Measurements from ENCODE around the gene RRAS.

The RRAS gene

GRCh38 chr19:49596954-49597702, 42.8 kb downstream of the RRAS start:
- Histone ChIP-seq H3K27me3 (ENCODE audit: low read length) (no peaks in the 10 kb centered on the region), H3K27ac (ENCODE audit: low read depth, low read length) (no peak overlapping the region), H3K36me3 (ENCODE audit: low read length) (peaks cover 2% of the 10 kb centered on the region; the same call in 1 of the 2 replicates), H3K9me2 (replicated peaks; ENCODE audit: insufficient read depth, low read length) (no peaks in the 10 kb centered on the region), H3F3A (ENCODE audit: insufficient read depth) (peaks cover 14% of the 10 kb centered on the region), H3K9me3 (ENCODE audit: insufficient read depth, low read length) (no peaks in the 10 kb centered on the region), H3K9ac (ENCODE audit: low read length) (no peak overlapping the region), H3K4me2 (ENCODE audit: low read depth, low read length, poor library complexity, severe bottlenecking) (no peak overlapping the region), H4K20me1 (ENCODE audit: low read depth, low read length) (no peaks in the 10 kb centered on the region; the same call in 1 of the 2 replicates), H2AFZ (ENCODE audit: low read depth, low read length, severe bottlenecking) (no peak overlapping the region), H3K79me2 (ENCODE audit: insufficient read depth, low read length) (peaks cover 36% of the 10 kb centered on the region), H3K4me3 (ENCODE audit: insufficient read depth, low read length, poor library complexity, severe bottlenecking) (no peak overlapping the region)
- TF ChIP-seq, protein P1, sequence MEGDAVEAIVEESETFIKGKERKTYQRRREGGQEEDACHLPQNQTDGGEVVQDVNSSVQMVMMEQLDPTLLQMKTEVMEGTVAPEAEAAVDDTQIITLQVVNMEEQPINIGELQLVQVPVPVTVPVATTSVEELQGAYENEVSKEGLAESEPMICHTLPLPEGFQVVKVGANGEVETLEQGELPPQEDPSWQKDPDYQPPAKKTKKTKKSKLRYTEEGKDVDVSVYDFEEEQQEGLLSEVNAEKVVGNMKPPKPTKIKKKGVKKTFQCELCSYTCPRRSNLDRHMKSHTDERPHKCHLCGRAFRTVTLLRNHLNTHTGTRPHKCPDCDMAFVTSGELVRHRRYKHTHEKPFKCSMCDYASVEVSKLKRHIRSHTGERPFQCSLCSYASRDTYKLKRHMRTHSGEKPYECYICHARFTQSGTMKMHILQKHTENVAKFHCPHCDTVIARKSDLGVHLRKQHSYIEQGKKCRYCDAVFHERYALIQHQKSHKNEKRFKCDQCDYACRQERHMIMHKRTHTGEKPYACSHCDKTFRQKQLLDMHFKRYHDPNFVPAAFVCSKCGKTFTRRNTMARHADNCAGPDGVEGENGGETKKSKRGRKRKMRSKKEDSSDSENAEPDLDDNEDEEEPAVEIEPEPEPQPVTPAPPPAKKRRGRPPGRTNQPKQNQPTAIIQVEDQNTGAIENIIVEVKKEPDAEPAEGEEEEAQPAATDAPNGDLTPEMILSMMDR (IDR thresholded peaks at IDR 0.05; ENCODE audit: insufficient read depth, low read length, poor library complexity, severe bottlenecking) = no peak
- no peak for TF ChIP-seq EZH2phosphoT487 (conservative IDR thresholded peaks at IDR 0.05; ENCODE audit: low read length)

- H3K9ac ChIP-seq (ENCODE audit: low read length) = no peak overlapping the region
- H3K4me3 ChIP-seq (ENCODE audit: insufficient read depth, low read length, poor library complexity, severe bottlenecking) = no peak overlapping the region
- H3K27me3 ChIP-seq (ENCODE audit: low read length) = no peaks in the 10 kb centered on the region
- H4K20me1 ChIP-seq (ENCODE audit: low read depth, low read length) = no peaks in the 10 kb centered on the region; the same call in 1 of the 2 replicates
- no peak overlapping the region for H3K4me2 ChIP-seq (ENCODE audit: low read depth, low read length, poor library complexity, severe bottlenecking)
- H2AFZ ChIP-seq (ENCODE audit: low read depth, low read length, severe bottlenecking) = no peak overlapping the region
- H3K36me3 ChIP-seq (ENCODE audit: low read length) = peaks cover 2% of the 10 kb centered on the region; the same call in 1 of the 2 replicates
- peaks cover 19% of the 10 kb centered on the region for H3F3A ChIP-seq (ENCODE audit: insufficient read depth)
- H3K79me2 ChIP-seq (ENCODE audit: insufficient read depth, low read length) = peaks cover 38% of the 10 kb centered on the region
- H3K27ac ChIP-seq (ENCODE audit: low read depth, low read length) = no peak overlapping the region
- H3K9me2 ChIP-seq (replicated peaks; ENCODE audit: insufficient read depth, low read length) = no peaks in the 10 kb centered on the region
- H3K9me3 ChIP-seq (ENCODE audit: insufficient read depth, low read length) = no peaks in the 10 kb centered on the region
- TF ChIP-seq EZH2phosphoT487 (conservative IDR thresholded peaks at IDR 0.05; ENCODE audit: low read length) = no peak
- TF ChIP-seq, protein P1 (IDR thresholded peaks at IDR 0.05; ENCODE audit: insufficient read depth, low read length, poor library complexity, severe bottlenecking) = no peak
Measured at GRCh38 chr19:49596407-49596806, 43.5 kb downstream of the RRAS start.

DNA sequence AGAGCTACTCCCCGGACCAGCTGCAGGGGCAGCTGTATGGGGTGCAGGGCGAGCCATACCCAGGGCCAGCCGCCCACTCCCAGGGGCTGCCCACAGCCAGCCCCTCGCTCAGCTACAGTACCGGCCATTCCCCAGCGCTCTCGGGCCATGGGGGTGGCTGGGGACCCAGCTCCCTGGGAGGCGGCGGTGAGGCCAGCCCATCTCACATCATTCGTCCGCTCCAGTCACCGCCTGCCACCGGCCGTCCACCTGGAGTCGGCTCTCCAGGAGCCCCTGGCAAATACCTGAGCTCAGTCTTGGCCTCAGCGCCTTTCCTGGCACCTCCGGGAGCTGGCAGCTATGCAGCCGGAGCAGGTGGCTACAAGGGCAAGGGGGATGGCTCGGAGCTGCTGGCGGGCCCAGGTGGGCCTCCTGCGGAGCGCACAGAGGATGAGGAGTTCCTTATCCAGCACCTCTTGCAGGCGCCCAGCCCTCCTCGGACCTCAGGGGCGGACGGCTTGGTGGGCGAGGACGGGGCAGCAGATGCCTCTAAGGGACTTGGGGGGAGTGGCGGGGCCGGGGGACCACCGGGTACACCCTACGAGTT, 44.0 kb downstream of the RRAS start:
- Histone ChIP-seq H3K4me2 (ENCODE audit: low read depth, low read length, poor library complexity, severe bottlenecking) (no peak overlapping the region), H3K4me3 (ENCODE audit: insufficient read depth, low read length, poor library complexity, severe bottlenecking) (no peak overlapping the region), H2AFZ (ENCODE audit: low read depth, low read length, severe bottlenecking) (no peak overlapping the region), H4K20me1 (ENCODE audit: low read depth, low read length) (no peaks in the 10 kb centered on the region; the same call in 1 of the 2 replicates), H3K27me3 (ENCODE audit: low read length) (no peaks in the 10 kb centered on the region), H3K9ac (ENCODE audit: low read length) (no peak overlapping the region), H3K9me3 (ENCODE audit: insufficient read depth, low read length) (no peaks in the 10 kb centered on the region), H3K9me2 (replicated peaks; ENCODE audit: insufficient read depth, low read length) (no peaks in the 10 kb centered on the region), H3F3A (ENCODE audit: insufficient read depth) (peaks cover 19% of the 10 kb centered on the region), H3K36me3 (ENCODE audit: low read length) (peaks cover 2% of the 10 kb centered on the region; the same call in 1 of the 2 replicates), H3K27ac (ENCODE audit: low read depth, low read length) (no peak overlapping the region), H3K79me2 (ENCODE audit: insufficient read depth, low read length) (peaks cover 38% of the 10 kb centered on the region)
- no peak for TF ChIP-seq EZH2phosphoT487 (conservative IDR thresholded peaks at IDR 0.05; ENCODE audit: low read length)
- TF ChIP-seq, protein P1 (IDR thresholded peaks at IDR 0.05; ENCODE audit: insufficient read depth, low read length, poor library complexity, severe bottlenecking) = no peak

All from SU-DHL-6 (cell line).